GM12878 (cell line): Measurements from ENCODE around the gene ZNF879.

ENCODE experiments used
- CREB1 ChIP-seq: IDR thresholded peaks from 2 replicates; pipeline ENCODE4 v1.6.1; 2012; ENCODE audit warnings: low read depth, mild to moderate bottlenecking, inconsistent platforms
- EGR1 ChIP-seq, 2 experiments: IDR thresholded peaks; 1 replicate in 1 of 2; 2 replicates in 1 of 2; pipeline ENCODE4 v1.6.1; 2011 to 2012; ENCODE audit warnings: low read depth in 2 of 2, low read length in 2 of 2, borderline replicate concordance in 1 of 2, mild to moderate bottlenecking in 1 of 2, moderate library complexity in 1 of 2
- EP300 ChIP-seq, 2 experiments: fragments of 150-350 bp in 1 of 2; IDR thresholded peaks; 2 replicates each; pipeline ENCODE4 v1.6.1; 2011 to 2012; ENCODE audit warnings: low read depth in 2 of 2, low read length in 2 of 2, borderline replicate concordance in 1 of 2, improper control_type of control experiment in 1 of 2, inconsistent platforms in 1 of 2; ENCODE audit not compliant: control insufficient read depth in 1 of 2
- HDGF ChIP-seq: fragments of 450-650 bp; IDR thresholded peaks from 2 replicates; pipeline ENCODE4 v1.6.1; 2016; ENCODE audit warnings: antibody characterized with exemption
- MXI1 ChIP-seq: fragments of 150-350 bp; IDR thresholded peaks from 2 replicates; pipeline ENCODE4 v1.6.1; 2011; ENCODE audit warnings: low read depth, mild to moderate bottlenecking, inconsistent platforms, low read length, improper control_type of control experiment
- TAF1 ChIP-seq: IDR thresholded peaks from 2 replicates; pipeline ENCODE4 v1.6.1; 2011; ENCODE audit warnings: mild to moderate bottlenecking, low read depth, low read length, borderline replicate concordance
- TF ChIP-seq, protein P1 (sequence below), 3 experiments: IDR thresholded peaks in 2 of 3; conservative IDR thresholded peaks in 1 of 3; 2 replicates each; pipeline ENCODE4 v1.5.1; 2011; ENCODE audit warnings: low read depth in 3 of 3, low read length in 3 of 3, mild to moderate bottlenecking in 3 of 3, control low read depth in 2 of 3, moderate library complexity in 2 of 3, inconsistent platforms in 1 of 3, mixed read lengths in 1 of 3; ENCODE audit not compliant: control insufficient read depth in 2 of 3, insufficient read depth in 1 of 3; ENCODE audit errors: extremely low read depth in 1 of 3

DNA sequence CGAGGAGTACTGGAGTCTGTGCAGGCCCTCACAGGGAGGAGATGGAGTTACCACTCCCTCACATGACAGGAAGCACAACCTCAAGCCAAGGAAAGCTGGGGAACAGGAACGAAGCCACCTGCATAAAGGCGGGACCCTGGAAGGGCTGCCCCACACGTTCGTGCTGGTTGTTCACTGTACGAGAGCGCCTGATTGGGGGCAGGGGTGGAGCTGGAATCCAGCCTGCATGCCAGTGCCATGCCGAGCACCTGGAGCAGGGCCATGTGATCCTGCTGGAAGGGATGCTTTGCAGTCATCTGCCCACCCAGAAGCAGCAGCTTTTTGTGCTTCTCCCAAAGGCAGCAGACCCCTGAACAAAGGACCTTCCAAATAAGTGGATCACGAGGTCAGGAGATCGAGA, 39.9 kb upstream of the ZNF879 start:
- TF ChIP-seq TAF1 = no peak
- TF ChIP-seq HDGF = no peak
- no peak for TF ChIP-seq MXI1
- TF ChIP-seq, protein P1, sequence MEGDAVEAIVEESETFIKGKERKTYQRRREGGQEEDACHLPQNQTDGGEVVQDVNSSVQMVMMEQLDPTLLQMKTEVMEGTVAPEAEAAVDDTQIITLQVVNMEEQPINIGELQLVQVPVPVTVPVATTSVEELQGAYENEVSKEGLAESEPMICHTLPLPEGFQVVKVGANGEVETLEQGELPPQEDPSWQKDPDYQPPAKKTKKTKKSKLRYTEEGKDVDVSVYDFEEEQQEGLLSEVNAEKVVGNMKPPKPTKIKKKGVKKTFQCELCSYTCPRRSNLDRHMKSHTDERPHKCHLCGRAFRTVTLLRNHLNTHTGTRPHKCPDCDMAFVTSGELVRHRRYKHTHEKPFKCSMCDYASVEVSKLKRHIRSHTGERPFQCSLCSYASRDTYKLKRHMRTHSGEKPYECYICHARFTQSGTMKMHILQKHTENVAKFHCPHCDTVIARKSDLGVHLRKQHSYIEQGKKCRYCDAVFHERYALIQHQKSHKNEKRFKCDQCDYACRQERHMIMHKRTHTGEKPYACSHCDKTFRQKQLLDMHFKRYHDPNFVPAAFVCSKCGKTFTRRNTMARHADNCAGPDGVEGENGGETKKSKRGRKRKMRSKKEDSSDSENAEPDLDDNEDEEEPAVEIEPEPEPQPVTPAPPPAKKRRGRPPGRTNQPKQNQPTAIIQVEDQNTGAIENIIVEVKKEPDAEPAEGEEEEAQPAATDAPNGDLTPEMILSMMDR (IDR thresholded peaks at IDR 0.05 in 2 of 3, conservative IDR thresholded peaks at IDR 0.05 in 1 of 3; ENCODE audit: control insufficient read depth in 2 of 3, extremely low read depth in 1 of 3, insufficient read depth in 1 of 3, low read depth in 3 of 3, low read length in 3 of 3) = no peak
- no peak for TF ChIP-seq EGR1 (IDR thresholded peaks at IDR 0.05; ENCODE audit: borderline replicate concordance in 1 of 2, low read depth in 2 of 2, low read length in 2 of 2)
- TF ChIP-seq CREB1 = no peak
- no peak for TF ChIP-seq EP300 (IDR thresholded peaks at IDR 0.05; ENCODE audit: borderline replicate concordance in 1 of 2, control insufficient read depth in 1 of 2, low read depth in 2 of 2, low read length in 2 of 2)
